ENCODE measurements around the gene GPRIN3.

DNA sequence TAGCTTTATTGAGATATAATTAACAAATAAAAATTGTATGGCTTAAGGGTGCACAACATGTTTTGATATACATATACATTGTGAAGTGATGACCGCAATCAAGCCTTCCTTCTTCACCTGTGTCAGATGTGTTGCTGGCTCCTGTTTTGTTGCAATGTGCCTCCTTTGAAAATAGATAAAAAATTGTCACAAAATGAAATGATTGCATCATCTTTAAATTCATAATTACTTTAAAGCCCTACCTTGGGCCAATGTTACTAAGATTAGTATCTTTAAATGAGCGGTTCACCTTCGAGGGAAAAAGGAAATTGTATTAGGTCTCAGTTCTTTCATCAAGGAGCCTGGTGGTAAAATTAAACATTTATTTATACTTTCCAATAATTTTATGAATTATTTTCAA is 77.3 kb downstream of the GPRIN3 start:
- TF ChIP-seq, protein P1, sequence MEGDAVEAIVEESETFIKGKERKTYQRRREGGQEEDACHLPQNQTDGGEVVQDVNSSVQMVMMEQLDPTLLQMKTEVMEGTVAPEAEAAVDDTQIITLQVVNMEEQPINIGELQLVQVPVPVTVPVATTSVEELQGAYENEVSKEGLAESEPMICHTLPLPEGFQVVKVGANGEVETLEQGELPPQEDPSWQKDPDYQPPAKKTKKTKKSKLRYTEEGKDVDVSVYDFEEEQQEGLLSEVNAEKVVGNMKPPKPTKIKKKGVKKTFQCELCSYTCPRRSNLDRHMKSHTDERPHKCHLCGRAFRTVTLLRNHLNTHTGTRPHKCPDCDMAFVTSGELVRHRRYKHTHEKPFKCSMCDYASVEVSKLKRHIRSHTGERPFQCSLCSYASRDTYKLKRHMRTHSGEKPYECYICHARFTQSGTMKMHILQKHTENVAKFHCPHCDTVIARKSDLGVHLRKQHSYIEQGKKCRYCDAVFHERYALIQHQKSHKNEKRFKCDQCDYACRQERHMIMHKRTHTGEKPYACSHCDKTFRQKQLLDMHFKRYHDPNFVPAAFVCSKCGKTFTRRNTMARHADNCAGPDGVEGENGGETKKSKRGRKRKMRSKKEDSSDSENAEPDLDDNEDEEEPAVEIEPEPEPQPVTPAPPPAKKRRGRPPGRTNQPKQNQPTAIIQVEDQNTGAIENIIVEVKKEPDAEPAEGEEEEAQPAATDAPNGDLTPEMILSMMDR (IDR thresholded peaks at IDR 0.05): no peak
- no peak for TF ChIP-seq POLR2A (IDR thresholded peaks at IDR 0.05)
